Calu3 (cell line): Measurements from ENCODE around the gene AARS2. TPM values are rescaled to one million over a fixed set of nuclear protein-coding genes. Genes with fewer than 3 reads are reported as not detected.

Source experiments
- BruUV-seq: library from RNA; stranded (reverse); fragments of 400-500 nt; replicated peaks from 2 replicates; lab custom pipeline; 2021; lab: Mats Ljungman, UMichigan
- CTCF ChIA-PET: fragments of 300-600 bp; sonication (Branson Sonifier 250); formaldehyde crosslinking; loops from one replicate; lab custom pipeline; 2022; ENCODE audit warnings: antibody characterized with exemption; lab: Charles Lee
- DNase-seq: peaks from one replicate; pipeline ENCODE4 v3.0.0; 2022
- H3K27ac Mint-ChIP-seq: one replicate; pipeline ENCODE4 v1.8.0; 2022; ENCODE audit warnings: mixed read lengths; ENCODE audit not compliant: unreplicated experiment
- H3K27me3 Mint-ChIP-seq: one replicate; pipeline ENCODE4 v1.8.0; 2022; ENCODE audit warnings: mixed read lengths; ENCODE audit not compliant: unreplicated experiment
- H3K36me3 Mint-ChIP-seq: one replicate; pipeline ENCODE4 v1.8.0; 2022; ENCODE audit warnings: mild to moderate bottlenecking, moderate library complexity, mixed read lengths; ENCODE audit not compliant: insufficient read depth, unreplicated experiment
- H3K4me1 Mint-ChIP-seq: one replicate; pipeline ENCODE4 v1.8.0; 2022; ENCODE audit warnings: mild to moderate bottlenecking, low read depth, mixed read lengths; ENCODE audit not compliant: unreplicated experiment
- H3K4me3 Mint-ChIP-seq: one replicate; pipeline ENCODE4 v1.8.0; 2022; ENCODE audit warnings: mild to moderate bottlenecking, low read depth, moderate library complexity, mixed read lengths; ENCODE audit not compliant: unreplicated experiment
- H3K9me3 Mint-ChIP-seq: one replicate; pipeline ENCODE4 v1.8.0; 2022; ENCODE audit warnings: low read depth, mixed read lengths; ENCODE audit not compliant: unreplicated experiment
- CTCF ChIP-seq: fragments of 200-600 bp; IDR thresholded peaks from one replicate; pipeline ENCODE4 v1.8.0; 2022; ENCODE audit warnings: antibody characterized with exemption; ENCODE audit not compliant: unreplicated experiment
- intact Hi-C: fragments of 100-400 bp; cut with micrococcal nuclease; formaldehyde crosslinking; loops from one replicate; pipeline ENCODE4 v1.10.0; 2022; ENCODE audit not compliant: unreplicated experiment
- total RNA-seq: library from RNA; stranded (reverse); gene quantifications from 2 replicates; pipeline ENCODE4 v1.2.3, GENCODE V29; 2022

Gene AARS2
- total RNA-seq, 1 experiment from 2014 or later: 37.5 TPM

GRCh38 chr6:44342489-44342888 is 29.3 kb upstream of the AARS2 start, which contains the start of gene SPATS1:
SPATS1 (plus strand) TSS chr6:44342650; CDS start chr6:44343096, 446 bp downstream.
- Mint-ChIP-seq H3K9me3 (no peaks in the 10 kb centered on the region), H3K27ac (no peak within 1 kb of the TSS), H3K36me3 (no peaks in the 10 kb centered on the region), H3K4me3 (peak within 1 kb of the TSS; percentile 43), H3K4me1 (no peaks in the 10 kb centered on the region), H3K27me3 (peaks cover 59% of the 10 kb centered on the region)
- no peak for DNase-seq
- BruUV-seq: no TSS peak
- no peak for TF ChIP-seq CTCF
- CTCF ChIA-PET: interaction anchor here (1.6 kb wide), 1 partner anchor 50 kb away, joined by 3 read pairs; no protein-coding TSS in a partner anchor
- intact Hi-C loops: no loop called here

DNA sequence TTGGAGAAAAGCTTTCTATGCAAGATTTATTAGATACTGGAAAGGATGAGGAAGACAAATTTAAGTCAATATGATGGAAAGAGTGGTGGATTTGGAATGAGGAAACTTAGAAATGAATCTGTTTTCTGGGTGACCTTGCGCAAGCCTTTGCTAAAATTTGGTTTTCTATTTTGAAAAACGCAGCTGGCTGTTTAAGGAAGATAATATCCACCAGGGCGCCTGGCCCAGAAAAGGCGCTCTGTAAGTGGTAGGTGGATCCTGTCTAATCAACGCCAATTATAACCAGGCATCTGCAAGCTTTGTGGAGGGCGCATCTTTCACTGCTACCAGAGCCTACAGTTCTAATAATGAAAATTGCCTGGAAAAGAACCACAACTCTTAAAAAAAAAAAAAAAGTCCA is 28.9 kb upstream of the AARS2 start:
- Mint-ChIP-seq H3K4me3 (no peak overlapping the region), H3K4me1 (no peaks in the 10 kb centered on the region), H3K9me3 (no peaks in the 10 kb centered on the region), H3K27ac (no peak overlapping the region), H3K36me3 (no peaks in the 10 kb centered on the region), H3K27me3 (peaks cover 63% of the 10 kb centered on the region)
- DNase-seq: no peak
- CTCF ChIA-PET: interaction anchor here (0.8 to 1.6 kb wide), 2 partner anchors 10 to 50 kb away, joined by 3 read pairs; no protein-coding TSS in a partner anchor
- intact Hi-C loops: no loop called here
- TF ChIP-seq CTCF: no peak
- no TSS peak for BruUV-seq

DNA sequence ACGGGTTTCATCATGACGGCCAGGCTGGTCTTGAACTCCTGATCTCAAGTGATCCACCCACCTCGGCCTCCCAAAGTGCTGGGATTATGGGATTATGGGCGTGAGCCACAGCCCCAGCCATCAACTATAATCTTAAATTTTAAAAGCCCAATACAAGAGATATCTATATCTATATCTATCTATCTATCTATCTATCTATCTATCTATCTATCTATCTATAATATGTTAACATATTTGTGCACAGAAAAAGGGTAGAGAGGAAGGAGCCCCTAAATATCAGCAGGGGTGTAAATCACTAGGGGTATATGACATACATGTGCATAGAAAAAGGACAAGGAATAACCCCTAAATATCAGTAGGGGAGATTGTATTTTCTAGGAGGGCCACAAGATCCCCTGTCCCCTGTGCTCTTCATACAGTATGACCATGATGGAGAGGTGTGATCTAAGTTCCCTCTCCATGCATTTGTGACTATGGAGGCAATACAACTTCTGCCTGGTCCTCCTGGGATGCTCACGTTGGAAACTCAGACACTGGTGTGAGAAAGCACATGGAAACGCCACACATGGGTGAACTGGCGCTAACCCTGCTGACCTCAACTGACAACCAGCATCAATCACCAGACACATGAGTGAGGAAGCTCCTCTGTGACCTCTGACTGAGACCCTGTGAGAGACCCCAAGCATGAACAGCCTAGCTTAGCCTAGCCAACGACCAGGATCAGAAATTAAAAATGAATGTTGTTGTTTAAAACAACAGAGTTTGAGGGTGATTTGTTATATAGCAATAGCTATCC is 28.1 kb upstream of the AARS2 start:
- no peak for TF ChIP-seq CTCF
- Mint-ChIP-seq H3K4me1 (no peaks in the 10 kb centered on the region), H3K27ac (no peak overlapping the region), H3K9me3 (no peaks in the 10 kb centered on the region), H3K4me3 (no peak overlapping the region), H3K27me3 (peaks cover 71% of the 10 kb centered on the region), H3K36me3 (no peaks in the 10 kb centered on the region)
- CTCF ChIA-PET: interaction anchor here (0.8 to 1.6 kb wide), 2 partner anchors 11 to 49 kb away, joined by 3 read pairs; no protein-coding TSS in a partner anchor
- DNase-seq: no peak
- intact Hi-C loops: no loop called here
- BruUV-seq: no TSS peak

DNA sequence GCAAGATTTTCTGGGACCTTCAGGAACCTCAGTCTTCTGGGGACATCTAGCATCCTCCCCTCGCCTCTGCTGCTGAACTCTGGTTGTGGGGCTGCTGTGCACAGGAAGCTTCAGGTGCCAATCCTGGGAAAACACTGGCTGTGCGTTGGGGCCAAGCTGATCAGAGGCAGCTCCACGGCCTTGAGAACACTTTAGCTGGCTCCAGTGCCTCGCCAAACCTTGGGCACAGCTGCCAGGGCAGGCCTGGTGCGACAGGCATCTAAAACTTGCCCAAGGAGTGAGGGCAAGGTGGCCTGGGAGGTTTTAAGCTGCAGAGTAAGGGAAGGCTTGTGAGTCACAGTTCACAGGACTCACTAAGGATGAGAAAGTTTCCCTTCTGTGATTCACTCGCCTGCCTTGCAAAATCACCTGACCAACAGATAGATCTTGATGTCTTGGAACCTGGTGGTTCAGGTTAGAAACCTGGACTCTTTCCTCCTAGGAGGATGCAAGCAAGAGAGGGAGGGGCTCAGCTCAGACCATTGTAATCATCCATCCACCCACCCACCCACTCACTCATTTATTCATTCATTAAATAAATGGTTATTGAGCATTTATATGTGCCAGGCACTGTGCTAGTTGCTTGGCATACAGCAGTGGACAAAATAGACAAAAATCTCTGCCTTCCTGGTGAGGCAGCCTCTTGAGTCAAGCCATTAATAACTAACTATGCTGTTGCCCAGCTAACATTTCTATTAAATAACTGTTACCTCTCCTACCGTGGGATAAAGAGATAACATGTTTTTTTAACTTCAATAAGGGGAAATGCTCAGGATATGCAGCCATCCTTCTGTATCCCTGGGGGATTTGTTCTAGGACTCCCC is 26.8 kb upstream of the AARS2 start:
- no peak for DNase-seq
- no peak for TF ChIP-seq CTCF
- no peaks in the 10 kb centered on the region for H3K4me1 Mint-ChIP-seq
- intact Hi-C loops: no loop called here
- H3K27ac Mint-ChIP-seq: no peak overlapping the region
- H3K27me3 Mint-ChIP-seq: peaks cover 70% of the 10 kb centered on the region
- no peaks in the 10 kb centered on the region for H3K36me3 Mint-ChIP-seq
- H3K4me3 Mint-ChIP-seq: no peak overlapping the region
- no peaks in the 10 kb centered on the region for H3K9me3 Mint-ChIP-seq
- CTCF ChIA-PET: interaction anchor here (0.7 to 4.0 kb wide), 5 partner anchors 10 to 167 kb away, joined by 3 to 53 read pairs (median 3); partner anchors contain the start of gene AARS2
- BruUV-seq: no TSS peak
